LNCaP clone FGC (cell line): Measurements from ENCODE around the gene ITPR1.

Experiments
- DNase-seq: peaks from one replicate; pipeline ENCODE4 v3.0.0-alpha.2; 2011; ENCODE audit warnings: low read depth
- H3K4me3 ChIP-seq: 2 replicates; pipeline ENCODE4 v1.5.1; 2011; ENCODE audit warnings: mild to moderate bottlenecking, low read depth, low read length, control low read depth
- TF ChIP-seq, protein P1 (sequence below): IDR thresholded peaks from 2 replicates; pipeline ENCODE4 v1.5.1; 2012; ENCODE audit warnings: mild to moderate bottlenecking; ENCODE audit not compliant: control insufficient read depth, insufficient read depth; ENCODE audit errors: extremely low read depth

Gene ITPR1

DNA sequence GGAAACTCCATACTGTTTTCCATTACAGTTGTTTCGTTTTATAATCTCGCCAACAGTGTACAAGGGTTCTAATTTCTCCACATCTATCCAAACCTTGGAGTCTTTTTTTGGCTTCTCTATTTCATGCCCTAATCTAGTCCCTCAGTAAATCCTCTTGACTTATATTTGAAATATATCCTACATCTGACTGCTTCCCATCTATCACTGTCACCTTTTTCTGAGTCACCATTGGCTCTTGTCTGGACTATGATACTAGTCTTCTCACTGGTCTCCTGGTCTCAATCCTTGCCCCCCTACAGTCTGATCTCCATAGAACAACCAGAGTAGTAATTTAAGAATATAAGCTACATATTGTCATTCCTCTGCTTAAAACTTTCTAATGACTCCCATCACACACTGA lies 80.0 kb downstream of the ITPR1 start:
- TF ChIP-seq, protein P1, sequence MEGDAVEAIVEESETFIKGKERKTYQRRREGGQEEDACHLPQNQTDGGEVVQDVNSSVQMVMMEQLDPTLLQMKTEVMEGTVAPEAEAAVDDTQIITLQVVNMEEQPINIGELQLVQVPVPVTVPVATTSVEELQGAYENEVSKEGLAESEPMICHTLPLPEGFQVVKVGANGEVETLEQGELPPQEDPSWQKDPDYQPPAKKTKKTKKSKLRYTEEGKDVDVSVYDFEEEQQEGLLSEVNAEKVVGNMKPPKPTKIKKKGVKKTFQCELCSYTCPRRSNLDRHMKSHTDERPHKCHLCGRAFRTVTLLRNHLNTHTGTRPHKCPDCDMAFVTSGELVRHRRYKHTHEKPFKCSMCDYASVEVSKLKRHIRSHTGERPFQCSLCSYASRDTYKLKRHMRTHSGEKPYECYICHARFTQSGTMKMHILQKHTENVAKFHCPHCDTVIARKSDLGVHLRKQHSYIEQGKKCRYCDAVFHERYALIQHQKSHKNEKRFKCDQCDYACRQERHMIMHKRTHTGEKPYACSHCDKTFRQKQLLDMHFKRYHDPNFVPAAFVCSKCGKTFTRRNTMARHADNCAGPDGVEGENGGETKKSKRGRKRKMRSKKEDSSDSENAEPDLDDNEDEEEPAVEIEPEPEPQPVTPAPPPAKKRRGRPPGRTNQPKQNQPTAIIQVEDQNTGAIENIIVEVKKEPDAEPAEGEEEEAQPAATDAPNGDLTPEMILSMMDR = no peak
- no peak overlapping the region for H3K4me3 ChIP-seq
- no peak for DNase-seq

- DNase-seq = no peak
- H3K4me3 ChIP-seq = no peak overlapping the region
- TF ChIP-seq, protein P1 = no peak
These were observed 81.3 kb downstream of the ITPR1 start for GRCh38 chr3:4574426-4574965.

- TF ChIP-seq, protein P1 = no peak
- no peak overlapping the region for H3K4me3 ChIP-seq
These were observed 82.2 kb downstream of the ITPR1 start for GRCh38 chr3:4575381-4575780.

DNA sequence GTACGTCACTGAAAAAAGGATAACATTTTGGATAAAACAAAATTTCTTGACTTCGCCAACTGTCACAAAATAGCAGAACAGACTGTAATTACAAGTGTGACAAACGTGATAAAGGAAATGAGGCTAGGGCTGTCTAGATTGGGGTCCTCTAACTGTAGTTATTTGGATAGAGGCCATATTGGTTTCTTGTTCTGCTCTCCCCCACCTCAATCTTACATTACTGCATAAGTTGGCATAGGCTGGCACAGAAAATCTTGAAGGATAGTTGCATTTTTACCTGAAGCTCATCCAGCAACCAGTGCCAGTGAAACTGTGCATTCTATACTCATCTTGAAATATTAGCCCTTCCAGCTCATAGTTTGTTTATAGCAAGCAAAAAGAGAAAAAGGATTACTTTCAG lies 84.6 kb downstream of the ITPR1 start:
- DNase-seq = no peak
- TF ChIP-seq, protein P1 = no peak
- no peak overlapping the region for H3K4me3 ChIP-seq

More at GRCh38 chr3:4575381-4575780, 82.2 kb downstream of the ITPR1 start:
- no peak for DNase-seq

- DNase-seq = no peak
- TF ChIP-seq, protein P1 = no peak
- no peak overlapping the region for H3K4me3 ChIP-seq
These were observed 87.4 kb downstream of the ITPR1 start for GRCh38 chr3:4580346-4581123.

DNA sequence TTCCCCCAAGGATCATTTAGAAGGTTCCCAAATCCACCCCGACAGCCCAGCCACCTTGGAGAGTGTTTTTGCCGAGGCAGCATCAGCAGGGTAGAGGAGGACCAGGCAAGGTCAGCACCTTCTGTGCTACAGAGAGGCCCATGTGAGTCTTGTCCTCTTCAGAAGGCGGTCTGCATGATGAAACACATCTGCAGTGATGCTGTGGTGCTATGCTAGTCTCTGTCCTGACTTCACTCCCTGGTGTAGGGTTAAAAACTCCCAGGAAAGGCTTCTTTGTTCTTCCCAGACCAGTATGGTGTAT lies 87.9 kb downstream of the ITPR1 start:
- H3K4me3 ChIP-seq = no peak overlapping the region
- no peak for DNase-seq
- TF ChIP-seq, protein P1 = no peak

DNA sequence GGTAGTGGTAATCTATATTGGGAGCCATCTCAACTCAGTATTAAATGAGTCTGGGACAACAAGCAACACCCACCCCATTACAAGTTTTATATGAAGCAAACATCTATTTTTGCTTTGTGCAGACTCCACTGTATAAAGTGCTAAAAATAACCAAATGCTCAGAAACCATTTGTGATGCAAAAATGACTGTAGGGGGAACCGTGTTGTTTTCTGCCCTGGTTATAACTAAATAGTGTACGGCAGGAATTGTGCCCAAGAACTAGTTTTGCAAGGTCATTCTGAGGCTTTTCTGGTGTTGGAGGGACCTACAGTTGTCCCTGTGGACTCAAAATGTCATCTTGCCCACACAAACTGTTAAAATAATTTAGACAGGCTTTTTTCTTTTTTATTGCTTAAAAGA lies 88.3 kb downstream of the ITPR1 start:
- DNase-seq = no peak
- H3K4me3 ChIP-seq = no peak overlapping the region
- TF ChIP-seq, protein P1 = no peak
